ENCODE data around the gene USP17L20.
"Not testable (repeated sequence)": the region's sequence is repeated elsewhere in the genome, so short reads cannot be mapped to it uniquely, and the experiment has no call there.

The USP17L20 gene, protein sequence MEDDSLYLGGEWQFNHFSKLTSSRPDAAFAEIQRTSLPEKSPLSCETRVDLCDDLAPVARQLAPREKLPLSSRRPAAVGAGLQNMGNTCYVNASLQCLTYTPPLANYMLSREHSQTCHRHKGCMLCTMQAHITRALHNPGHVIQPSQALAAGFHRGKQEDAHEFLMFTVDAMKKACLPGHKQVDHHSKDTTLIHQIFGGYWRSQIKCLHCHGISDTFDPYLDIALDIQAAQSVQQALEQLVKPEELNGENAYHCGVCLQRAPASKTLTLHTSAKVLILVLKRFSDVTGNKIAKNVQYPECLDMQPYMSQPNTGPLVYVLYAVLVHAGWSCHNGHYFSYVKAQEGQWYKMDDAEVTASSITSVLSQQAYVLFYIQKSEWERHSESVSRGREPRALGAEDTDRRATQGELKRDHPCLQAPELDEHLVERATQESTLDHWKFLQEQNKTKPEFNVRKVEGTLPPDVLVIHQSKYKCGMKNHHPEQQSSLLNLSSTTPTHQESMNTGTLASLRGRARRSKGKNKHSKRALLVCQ

GRCh38 chr4:9257824-9258223, at the start of gene USP17L20:
Gene USP17L20 (plus strand): TSS chr4:9258124. CDS start chr4:9258124, 0 bp downstream.
- not testable (repeated sequence) for DNase-seq

DNA sequence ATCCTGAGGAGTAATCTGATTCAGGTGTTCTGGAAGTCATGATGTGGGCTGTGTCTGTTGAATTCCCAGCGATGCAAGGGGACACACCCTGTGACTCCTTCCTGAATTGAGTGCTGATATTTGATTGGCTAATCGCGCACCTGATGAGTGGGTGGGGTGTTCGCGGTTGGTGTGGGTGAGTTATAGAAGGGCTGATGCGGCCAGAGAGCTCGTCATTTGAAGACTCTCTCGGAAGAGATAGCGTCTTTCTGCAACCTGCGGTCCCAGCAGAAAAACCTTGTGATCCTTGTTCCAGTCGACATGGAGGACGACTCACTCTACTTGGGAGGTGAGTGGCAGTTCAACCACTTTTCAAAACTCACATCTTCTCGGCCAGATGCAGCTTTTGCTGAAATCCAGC, 47.6 kb upstream of the USP17L20 start, which contains the start of gene USP17L10:
TSS of gene USP17L10 (plus strand) at position 301 of the 400 bp plus-strand sequence. CDS start at position 301, 0 bp downstream.
- not testable (repeated sequence) for DNase-seq

DNA sequence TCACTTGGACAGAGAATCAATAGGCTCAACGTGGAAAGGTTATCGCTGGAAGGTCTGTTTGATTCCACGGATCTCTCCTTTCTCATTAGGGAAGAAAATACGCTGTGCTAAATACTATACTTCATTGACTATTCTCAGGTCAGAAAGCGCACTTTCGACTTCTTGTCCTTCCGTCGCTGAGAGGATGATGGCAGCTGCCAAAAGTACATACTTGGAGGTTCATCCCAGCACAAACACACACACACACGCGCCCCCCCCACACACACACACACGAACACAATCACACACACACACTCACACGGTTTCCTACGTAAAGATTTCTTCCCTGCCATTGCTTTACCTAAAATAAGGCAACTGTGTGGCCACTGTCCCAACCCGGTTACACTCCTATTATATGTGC, 43.2 kb upstream of the USP17L20 start:
- DNase-seq: not testable (repeated sequence)

GRCh38 chr4:9215105-9215504, 42.8 kb upstream of the USP17L20 start, which contains the start of gene USP17L11:
Gene USP17L11 (plus strand): TSS chr4:9215405. CDS start chr4:9215405, 0 bp downstream.
- DNase-seq: not testable (repeated sequence)

DNA sequence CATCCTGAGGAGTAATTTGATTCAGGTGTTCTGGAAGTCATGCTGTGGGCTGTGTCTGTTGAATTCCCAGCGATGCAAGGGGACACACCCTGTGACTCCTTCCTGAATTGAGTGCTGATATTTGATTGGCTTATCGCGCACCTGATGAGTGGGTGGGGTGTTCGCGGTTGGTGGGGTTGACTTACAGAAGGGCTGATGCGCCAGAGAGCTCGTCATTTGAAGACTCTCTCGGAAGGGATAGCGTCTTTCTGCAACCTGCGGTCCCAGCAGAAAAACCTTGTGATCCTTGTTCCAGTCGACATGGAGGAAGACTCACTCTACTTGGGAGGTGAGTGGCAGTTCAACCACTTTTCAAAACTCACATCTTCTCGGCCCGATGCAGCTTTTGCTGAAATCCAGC, 38.1 kb upstream of the USP17L20 start, which contains the start of gene USP17L12:
TSS of gene USP17L12 (plus strand) at position 301 of the 400 bp plus-strand sequence. CDS start at position 301, 0 bp downstream.
- DNase-seq: not testable (repeated sequence)

DNA sequence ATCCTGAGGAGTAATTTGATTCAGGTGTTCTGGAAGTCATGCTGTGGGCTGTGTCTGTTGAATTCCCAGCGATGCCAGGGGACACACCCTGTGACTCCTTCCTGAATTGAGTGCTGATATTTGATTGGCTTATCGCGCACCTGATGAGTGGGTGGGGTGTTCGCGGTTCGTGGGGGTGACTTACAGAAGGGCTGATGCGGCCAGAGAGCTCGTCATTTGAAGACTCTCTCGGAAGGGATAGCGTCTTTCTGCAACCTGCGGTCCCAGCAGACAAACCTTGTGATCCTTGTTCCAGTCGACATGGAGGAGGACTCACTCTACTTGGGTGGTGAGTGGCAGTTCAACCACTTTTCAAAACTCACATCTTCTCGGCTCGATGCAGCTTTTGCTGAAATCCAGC, 33.3 kb upstream of the USP17L20 start, which contains the start of gene USP17L13:
TSS of gene USP17L13 (plus strand) at position 301 of the 400 bp plus-strand sequence. CDS start at position 301, 0 bp downstream.
- not testable (repeated sequence) for DNase-seq

DNA sequence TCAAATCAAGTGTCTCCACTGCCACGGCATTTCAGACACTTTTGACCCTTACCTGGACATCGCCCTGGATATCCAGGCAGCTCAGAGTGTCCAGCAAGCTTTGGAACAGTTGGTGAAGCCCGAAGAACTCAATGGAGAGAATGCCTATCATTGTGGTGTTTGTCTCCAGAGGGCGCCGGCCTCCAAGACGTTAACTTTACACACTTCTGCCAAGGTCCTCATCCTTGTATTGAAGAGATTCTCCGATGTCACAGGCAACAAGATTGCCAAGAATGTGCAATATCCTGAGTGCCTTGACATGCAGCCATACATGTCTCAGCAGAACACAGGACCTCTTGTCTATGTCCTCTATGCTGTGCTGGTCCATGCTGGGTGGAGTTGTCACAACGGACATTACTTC, 27.7 kb upstream of the USP17L20 start:
- DNase-seq: not testable (repeated sequence)

DNA sequence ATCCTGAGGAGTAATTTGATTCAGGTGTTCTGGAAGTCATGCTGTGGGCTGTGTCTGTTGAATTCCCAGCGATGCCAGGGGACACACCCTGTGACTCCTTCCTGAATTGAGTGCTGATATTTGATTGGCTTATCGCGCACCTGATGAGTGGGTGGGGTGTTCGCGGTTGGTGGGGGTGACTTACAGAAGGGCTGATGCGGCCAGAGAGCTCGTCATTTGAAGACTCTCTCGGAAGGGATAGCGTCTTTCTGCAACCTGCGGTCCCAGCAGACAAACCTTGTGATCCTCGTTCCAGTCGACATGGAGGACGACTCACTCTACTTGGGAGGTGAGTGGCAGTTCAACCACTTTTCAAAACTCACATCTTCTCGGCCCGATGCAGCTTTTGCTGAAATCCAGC, 23.8 kb upstream of the USP17L20 start, which contains the start of gene USP17L15:
TSS of gene USP17L15 (plus strand) at position 301 of the 400 bp plus-strand sequence. CDS start at position 301, 0 bp downstream.
- DNase-seq: not testable (repeated sequence)

GRCh38 chr4:9238461-9238860, 19.5 kb upstream of the USP17L20 start:
- not testable (repeated sequence) for DNase-seq

GRCh38 chr4:9243579-9243978, 14.3 kb upstream of the USP17L20 start, which contains the start of gene USP17L17:
Gene USP17L17 (plus strand): TSS chr4:9243879. CDS start chr4:9243879, 0 bp downstream.
- DNase-seq: not testable (repeated sequence)

- DNase-seq: not testable (repeated sequence)
These were observed 9.8 kb upstream of the USP17L20 start, which contains the start of gene USP17L18 for GRCh38 chr4:9247953-9248680. Gene USP17L18 (plus strand): TSS chr4:9248630. CDS start chr4:9248630, 0 bp downstream.

GRCh38 chr4:9253078-9253477, 4.8 kb upstream of the USP17L20 start, which contains the start of gene USP17L19:
Gene USP17L19 (plus strand): TSS chr4:9253378. CDS start chr4:9253378, 0 bp downstream.
- not testable (repeated sequence) for DNase-seq

DNA sequence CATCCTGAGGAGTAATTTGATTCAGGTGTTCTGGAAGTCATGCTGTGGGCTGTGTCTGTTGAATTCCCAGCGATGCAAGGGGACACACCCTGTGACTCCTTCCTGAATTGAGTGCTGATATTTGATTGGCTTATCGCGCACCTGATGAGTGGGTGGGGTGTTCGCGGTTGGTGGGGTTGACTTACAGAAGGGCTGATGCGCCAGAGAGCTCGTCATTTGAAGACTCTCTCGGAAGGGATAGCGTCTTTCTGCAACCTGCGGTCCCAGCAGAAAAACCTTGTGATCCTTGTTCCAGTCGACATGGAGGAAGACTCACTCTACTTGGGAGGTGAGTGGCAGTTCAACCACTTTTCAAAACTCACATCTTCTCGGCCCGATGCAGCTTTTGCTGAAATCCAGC, 4.6 kb downstream of the USP17L20 start, which contains the start of gene USP17L21:
TSS of gene USP17L21 (plus strand) at position 301 of the 400 bp plus-strand sequence. CDS start at position 301, 0 bp downstream.
- DNase-seq: not testable (repeated sequence)

DNA sequence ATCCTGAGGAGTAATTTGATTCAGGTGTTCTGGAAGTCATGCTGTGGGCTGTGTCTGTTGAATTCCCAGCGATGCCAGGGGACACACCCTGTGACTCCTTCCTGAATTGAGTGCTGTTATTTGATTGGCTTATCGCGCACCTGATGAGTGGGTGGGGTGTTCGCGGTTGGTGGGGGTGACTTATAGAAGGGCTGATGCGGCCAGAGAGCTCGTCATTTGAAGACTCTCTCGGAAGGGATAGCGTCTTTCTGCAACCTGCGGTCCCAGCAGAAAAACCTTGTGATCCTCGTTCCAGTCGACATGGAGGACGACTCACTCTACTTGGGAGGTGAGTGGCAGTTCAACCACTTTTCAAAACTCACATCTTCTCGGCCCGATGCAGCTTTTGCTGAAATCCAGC, 9.4 kb downstream of the USP17L20 start, which contains the start of gene USP17L22:
TSS of gene USP17L22 (plus strand) at position 301 of the 400 bp plus-strand sequence. CDS start at position 301, 0 bp downstream.
- not testable (repeated sequence) for DNase-seq

DNA sequence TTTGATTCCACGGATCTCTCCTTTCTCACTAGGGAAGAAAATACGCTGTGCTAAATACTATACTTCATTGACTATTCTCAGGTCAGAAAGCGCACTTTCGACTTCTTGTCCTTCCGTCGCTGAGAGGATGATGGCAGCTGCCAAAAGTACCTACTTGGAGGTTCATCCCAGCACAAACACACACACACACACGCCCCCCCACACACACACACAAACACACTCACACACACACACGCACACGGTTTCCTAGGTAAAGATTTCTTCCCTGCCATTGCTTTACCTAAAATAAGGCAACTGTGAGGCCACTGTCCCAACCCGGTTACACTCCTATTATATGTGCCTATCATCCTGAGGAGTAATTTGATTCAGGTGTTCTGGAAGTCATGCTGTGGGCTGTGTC, 13.8 kb downstream of the USP17L20 start:
- DNase-seq: not testable (repeated sequence)

Data from hypothalamus (tissue), 51 donors.